Neutrophil (primary cell): ENCODE results near the gene TM7SF2.

ENCODE experiments used
- H3K27ac ChIP-seq: fragments of 200-600 bp; sonication (generic); 2 replicates; pipeline ENCODE4 v1.5.1; 2016; ENCODE audit warnings: mild to moderate bottlenecking, moderate library complexity
- H3K27me3 ChIP-seq: fragments of 200-600 bp; sonication (generic); 2 replicates; pipeline ENCODE4 v1.6.0; 2016; ENCODE audit warnings: mild to moderate bottlenecking
- H3K36me3 ChIP-seq: fragments of 200-600 bp; sonication (generic); 2 replicates; pipeline ENCODE4 v1.5.1; 2017
- H3K4me1 ChIP-seq, 2 experiments: fragments of 200-600 bp in 1 of 2; sonication (generic) in 1 of 2; 1 replicate in 1 of 2; 2 replicates in 1 of 2; pipeline versions ENCODE4 v1.5.1 to v1.6.1; 2013 to 2016; ENCODE audit warnings: low read depth in 1 of 2, low read length in 1 of 2, mild to moderate bottlenecking in 1 of 2, moderate library complexity in 1 of 2; ENCODE audit not compliant: control insufficient read depth in 1 of 2, insufficient read depth in 1 of 2
- H3K4me3 ChIP-seq, 2 experiments: fragments of 200-600 bp in 1 of 2; sonication (generic) in 1 of 2; 1 replicate in 1 of 2; 2 replicates in 1 of 2; pipeline ENCODE4 v1.5.1; 2013 to 2016; ENCODE audit warnings: low read depth in 1 of 2, low read length in 1 of 2, mild to moderate bottlenecking in 1 of 2, moderate library complexity in 1 of 2
- H3K9me3 ChIP-seq: fragments of 200-600 bp; sonication (generic); 2 replicates; pipeline ENCODE4 v1.5.1; 2016
- CTCF ChIP-seq: fragments of 200-600 bp; sonication (generic); IDR thresholded peaks from 2 replicates; pipeline ENCODE4 v1.5.1; 2016; ENCODE audit warnings: antibody characterized with exemption

TM7SF2 gene

GRCh38 chr11:65130631-65131416 is 19.2 kb downstream of the TM7SF2 start:
- Histone ChIP-seq H3K9me3 (no peaks in the 10 kb centered on the region), H3K36me3 (peaks cover 70% of the 10 kb centered on the region), H3K27me3 (no peaks in the 10 kb centered on the region), H3K4me3 (no peak overlapping the region), H3K4me1 (peaks cover 32 to 38% of the 10 kb centered on the region in 2 experiments), H3K27ac (no peak overlapping the region)
- no peak for TF ChIP-seq CTCF

- Histone ChIP-seq H3K9me3 (no peaks in the 10 kb centered on the region), H3K36me3 (peaks cover 64% of the 10 kb centered on the region), H3K27ac (no peak overlapping the region), H3K4me1 (peaks cover 34 to 38% of the 10 kb centered on the region in 2 experiments), H3K27me3 (no peaks in the 10 kb centered on the region), H3K4me3 (no peak overlapping the region)
- TF ChIP-seq CTCF: no peak
Observed at GRCh38 chr11:65131417-65131776, 19.7 kb downstream of the TM7SF2 start.

GRCh38 chr11:65131895-65132237 is 20.2 kb downstream of the TM7SF2 start:
- Histone ChIP-seq H3K27ac (peak overlapping the region; percentile 95), H3K36me3 (peaks cover 59% of the 10 kb centered on the region), H3K27me3 (no peaks in the 10 kb centered on the region), H3K4me1 (peaks cover 34 to 38% of the 10 kb centered on the region in 2 experiments), H3K9me3 (no peaks in the 10 kb centered on the region), H3K4me3 (no peak overlapping the region)
- no peak for TF ChIP-seq CTCF

GRCh38 chr11:65132238-65132987 is 20.7 kb downstream of the TM7SF2 start:
- Histone ChIP-seq H3K4me1 (peaks cover 34 to 38% of the 10 kb centered on the region in 2 experiments), H3K27me3 (no peaks in the 10 kb centered on the region), H3K36me3 (peaks cover 54% of the 10 kb centered on the region), H3K9me3 (no peaks in the 10 kb centered on the region), H3K4me3 (peak overlapping the region in 1 of 2 experiments; percentile 90), H3K27ac (peak overlapping the region; percentile 95)
- TF ChIP-seq CTCF: no peak

GRCh38 chr11:65132988-65133700 is 21.5 kb downstream of the TM7SF2 start:
- H3K4me1 ChIP-seq: peaks cover 34 to 38% of the 10 kb centered on the region in 2 experiments
- TF ChIP-seq CTCF: no peak
- H3K27ac ChIP-seq: peak overlapping the region; percentile 95
- H3K9me3 ChIP-seq: no peaks in the 10 kb centered on the region
- H3K27me3 ChIP-seq: no peaks in the 10 kb centered on the region
- peaks cover 47% of the 10 kb centered on the region for H3K36me3 ChIP-seq
- H3K4me3 ChIP-seq: peak overlapping the region; percentile 74 to 90
